ENCODE results near the gene CHST11. TPM values are rescaled to one million over a fixed set of nuclear protein-coding genes. Genes with fewer than 3 reads are reported as not detected.

CHST11 gene
- total RNA-seq, 1 experiment from 2014 or later: 1.1 TPM

- no TSS peak for BruUV-seq (replicated peaks)
- no peak overlapping the region for H3K27ac ChIP-seq (ENCODE audit: low read depth, low read length, poor library complexity, severe bottlenecking)
- H3K9me3 ChIP-seq (ENCODE audit: low read depth, low read length, poor library complexity, severe bottlenecking): no peaks in the 10 kb centered on the region
- ChIA-PET CTCF (no interaction called here), POLR2A (ENCODE audit: low non-redundant PET) (no interaction called here)
- H3K27me3 ChIP-seq (replicated peaks; ENCODE audit: insufficient read depth, low read depth, low read length, poor library complexity): no peaks in the 10 kb centered on the region
- H3K4me1 ChIP-seq (ENCODE audit: insufficient read depth, low read length, poor library complexity, severe bottlenecking): peaks cover 3% of the 10 kb centered on the region
- TF ChIP-seq CTCF (conservative IDR thresholded peaks at IDR 0.05; ENCODE audit: low read depth, low read length): no peak
- no peak for TF ChIP-seq EZH2 (IDR thresholded peaks at IDR 0.05; ENCODE audit: borderline replicate concordance, low read depth, low read length, poor library complexity, severe bottlenecking)
- no peak overlapping the region for H3K4me3 ChIP-seq (ENCODE audit: low read depth, low read length, poor library complexity, severe bottlenecking)
- H3K36me3 ChIP-seq (ENCODE audit: insufficient read depth, low read length, poor library complexity, severe bottlenecking): no peaks in the 10 kb centered on the region
- no peak for DNase-seq (ENCODE audit: low spot score)
- intact Hi-C loops (cut with micrococcal nuclease; ENCODE audit: unreplicated experiment): no loop called here
These were observed 142.7 kb downstream of the CHST11 start for GRCh38 chr12:104599272-104600035.

- POLR2A ChIA-PET (ENCODE audit: low non-redundant PET): no interaction called here
- Histone ChIP-seq H3K27ac (ENCODE audit: low read depth, low read length, poor library complexity, severe bottlenecking) (no peak overlapping the region), H3K4me1 (ENCODE audit: insufficient read depth, low read length, poor library complexity, severe bottlenecking) (peaks cover 6% of the 10 kb centered on the region), H3K27me3 (replicated peaks; ENCODE audit: insufficient read depth, low read depth, low read length, poor library complexity) (no peaks in the 10 kb centered on the region), H3K36me3 (ENCODE audit: insufficient read depth, low read length, poor library complexity, severe bottlenecking) (no peaks in the 10 kb centered on the region), H3K4me3 (ENCODE audit: low read depth, low read length, poor library complexity, severe bottlenecking) (no peak overlapping the region), H3K9me3 (ENCODE audit: low read depth, low read length, poor library complexity, severe bottlenecking) (no peaks in the 10 kb centered on the region)
- CTCF ChIA-PET: no interaction called here
- no peak for TF ChIP-seq EZH2 (IDR thresholded peaks at IDR 0.05; ENCODE audit: borderline replicate concordance, low read depth, low read length, poor library complexity, severe bottlenecking)
- no peak for TF ChIP-seq CTCF (conservative IDR thresholded peaks at IDR 0.05; ENCODE audit: low read depth, low read length)
- intact Hi-C loops (cut with micrococcal nuclease; ENCODE audit: unreplicated experiment): no loop called here
- no TSS peak for BruUV-seq (replicated peaks)
- no peak for DNase-seq (ENCODE audit: low spot score)
These were observed 143.4 kb downstream of the CHST11 start for GRCh38 chr12:104600036-104600712.

GRCh38 chr12:104600790-104601739 is 144.3 kb downstream of the CHST11 start:
- ChIA-PET CTCF (no interaction called here), POLR2A (ENCODE audit: low non-redundant PET) (no interaction called here)
- Histone ChIP-seq H3K9me3 (ENCODE audit: low read depth, low read length, poor library complexity, severe bottlenecking) (no peaks in the 10 kb centered on the region), H3K4me3 (ENCODE audit: low read depth, low read length, poor library complexity, severe bottlenecking) (no peak overlapping the region), H3K27me3 (replicated peaks; ENCODE audit: insufficient read depth, low read depth, low read length, poor library complexity) (no peaks in the 10 kb centered on the region), H3K36me3 (ENCODE audit: insufficient read depth, low read length, poor library complexity, severe bottlenecking) (no peaks in the 10 kb centered on the region), H3K4me1 (ENCODE audit: insufficient read depth, low read length, poor library complexity, severe bottlenecking) (peaks cover 6% of the 10 kb centered on the region), H3K27ac (ENCODE audit: low read depth, low read length, poor library complexity, severe bottlenecking) (no peak overlapping the region)
- no peak for DNase-seq (ENCODE audit: low spot score)
- no peak for TF ChIP-seq CTCF (conservative IDR thresholded peaks at IDR 0.05; ENCODE audit: low read depth, low read length)
- no peak for TF ChIP-seq EZH2 (IDR thresholded peaks at IDR 0.05; ENCODE audit: borderline replicate concordance, low read depth, low read length, poor library complexity, severe bottlenecking)
- BruUV-seq (replicated peaks): no TSS peak
- intact Hi-C loops (cut with micrococcal nuclease; ENCODE audit: unreplicated experiment): no loop called here

Measured in A673 (cell line).